K562 (cell line): Measurements from ENCODE around the gene OR10T2. TPM values are rescaled to one million over a fixed set of nuclear protein-coding genes. Genes with fewer than 3 reads are reported as not detected.

Experiments
- HDAC6 ChIP-seq: IDR thresholded peaks from 2 replicates; pipeline ENCODE4 v1.6.1; 2012; ENCODE audit warnings: low read depth, mild to moderate bottlenecking, control low read depth, inconsistent platforms, low read length, moderate library complexity
- NR1H2 ChIP-seq: sonication (generic); formaldehyde crosslinking; IDR thresholded peaks from 2 replicates; pipeline ENCODE4 v1.4.0; 2020; ENCODE audit warnings: mild to moderate bottlenecking, missing genetic modification reagents
- POLR3G ChIP-seq: IDR thresholded peaks from 2 replicates; pipeline ENCODE4 v1.6.1; 2011; ENCODE audit not compliant: insufficient read length, insufficient replicate concordance; ENCODE audit errors: extremely low read depth
- SREBF1 ChIP-seq: fragments of 150-350 bp; IDR thresholded peaks from 2 replicates; pipeline ENCODE4 v1.6.1; 2014; ENCODE audit warnings: antibody characterized with exemption, low read depth, low read length, borderline replicate concordance
- ZEB2 ChIP-seq: fragments of 450-650 bp; IDR thresholded peaks from 2 replicates; pipeline ENCODE4 v1.6.1; 2016
- ZKSCAN1 ChIP-seq: fragments of 150-350 bp; IDR thresholded peaks from 2 replicates; pipeline ENCODE4 v1.6.1; 2016; ENCODE audit warnings: low read depth, low read length
- ZNF23 ChIP-seq: fragments of 250-450 bp; sonication (Bioruptor Pico); IDR thresholded peaks from 2 replicates; pipeline ENCODE4 v1.4.0; 2020; ENCODE audit warnings: mild to moderate bottlenecking
- polyA plus RNA-seq, 8 experiments: library from polyadenylated mRNA; depleted of rRNA in 4 of 8; stranded (reverse) in 5 of 8; unstranded in 3 of 8; fragments of >200 nt; fragmentation: Nextera tagmentation in 2 of 8; fragmentation: Illumina TruSeq in 1 of 8; extraction: Ambion mirVana in 2 of 8; extraction: Trizol in 1 of 8; gene quantifications; 2 replicates each; pipeline versions ENCODE4 v1.2.1 to v1.2.3, GENCODE V29; 2011 to 2014; ENCODE audit warnings: inconsistent platforms in 1 of 8, missing spikeins in 1 of 8
- total RNA-seq, 7 experiments: library from RNA; depleted of rRNA in 6 of 7; stranded (reverse); fragments of >200 nt in 6 of 7; fragmentation: Illumina TruSeq in 2 of 7; extraction: Trizol in 2 of 7; gene quantifications; 2 replicates each; pipeline versions ENCODE4 v1.2.1 to v1.2.3, GENCODE V29; 2011 to 2021; ENCODE audit warnings: low replicate concordance in 1 of 7
- TF ChIP-seq, protein P1 (sequence below): sonication (generic); formaldehyde crosslinking; IDR thresholded peaks from 2 replicates; pipeline ENCODE4 v1.8.1; 2023; ENCODE audit warnings: missing genetic modification reagents, mild to moderate bottlenecking, borderline replicate concordance
- TF ChIP-seq, protein P2 (sequence below): sonication (generic); formaldehyde crosslinking; IDR thresholded peaks from 2 replicates; pipeline ENCODE4 v1.8.0; 2023; ENCODE audit warnings: missing genetic modification reagents, mild to moderate bottlenecking, borderline replicate concordance
- TF ChIP-seq, protein P3 (sequence below), 2 experiments: IDR thresholded peaks; 2 replicates each; pipeline ENCODE4 v1.6.1; 2011; ENCODE audit warnings: borderline replicate concordance in 1 of 2, control low read depth in 1 of 2, low read depth in 1 of 2, low read length in 1 of 2, mild to moderate bottlenecking in 1 of 2, mixed read lengths in 1 of 2, moderate library complexity in 1 of 2; ENCODE audit not compliant: insufficient read depth in 1 of 2, insufficient read length in 1 of 2, poor library complexity in 1 of 2, severe bottlenecking in 1 of 2; ENCODE audit errors: extremely low read depth in 1 of 2
- TF ChIP-seq, protein P4 (sequence below): fragments of 450-650 bp; IDR thresholded peaks from 2 replicates; pipeline ENCODE4 v1.6.1; 2016; ENCODE audit warnings: antibody characterized with exemption

OR10T2 gene
- total and polyA plus RNA-seq, 9 of the 15 experiments (the other 6 are each of a cell fraction or from before 2014, with no cell fraction given): not detected

DNA sequence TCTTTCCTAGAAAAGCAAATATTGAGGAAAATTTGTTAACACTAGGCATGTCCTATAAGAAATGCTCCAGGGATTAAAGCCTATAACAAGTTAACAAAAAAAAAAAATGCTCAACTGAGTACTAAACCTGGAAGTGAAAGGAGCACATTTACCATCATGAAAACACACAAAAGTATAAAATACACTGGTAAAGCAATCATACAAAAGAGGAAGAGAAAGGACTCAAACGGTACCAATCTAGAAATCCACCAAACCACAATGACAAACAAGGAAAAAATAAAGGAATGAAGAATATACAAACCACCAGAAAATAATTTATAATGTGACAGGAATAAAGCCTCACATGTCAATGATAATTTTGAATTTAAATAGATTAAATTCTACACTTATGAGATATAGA, 24.4 kb downstream of the OR10T2 start (continued):
- TF ChIP-seq ZNF23 (no peak), POLR3G (no peak), NR1H2 (no peak), ZKSCAN1 (no peak), ZEB2 (no peak), SREBF1 (no peak), HDAC6 (no peak)
- TF ChIP-seq, protein P1, sequence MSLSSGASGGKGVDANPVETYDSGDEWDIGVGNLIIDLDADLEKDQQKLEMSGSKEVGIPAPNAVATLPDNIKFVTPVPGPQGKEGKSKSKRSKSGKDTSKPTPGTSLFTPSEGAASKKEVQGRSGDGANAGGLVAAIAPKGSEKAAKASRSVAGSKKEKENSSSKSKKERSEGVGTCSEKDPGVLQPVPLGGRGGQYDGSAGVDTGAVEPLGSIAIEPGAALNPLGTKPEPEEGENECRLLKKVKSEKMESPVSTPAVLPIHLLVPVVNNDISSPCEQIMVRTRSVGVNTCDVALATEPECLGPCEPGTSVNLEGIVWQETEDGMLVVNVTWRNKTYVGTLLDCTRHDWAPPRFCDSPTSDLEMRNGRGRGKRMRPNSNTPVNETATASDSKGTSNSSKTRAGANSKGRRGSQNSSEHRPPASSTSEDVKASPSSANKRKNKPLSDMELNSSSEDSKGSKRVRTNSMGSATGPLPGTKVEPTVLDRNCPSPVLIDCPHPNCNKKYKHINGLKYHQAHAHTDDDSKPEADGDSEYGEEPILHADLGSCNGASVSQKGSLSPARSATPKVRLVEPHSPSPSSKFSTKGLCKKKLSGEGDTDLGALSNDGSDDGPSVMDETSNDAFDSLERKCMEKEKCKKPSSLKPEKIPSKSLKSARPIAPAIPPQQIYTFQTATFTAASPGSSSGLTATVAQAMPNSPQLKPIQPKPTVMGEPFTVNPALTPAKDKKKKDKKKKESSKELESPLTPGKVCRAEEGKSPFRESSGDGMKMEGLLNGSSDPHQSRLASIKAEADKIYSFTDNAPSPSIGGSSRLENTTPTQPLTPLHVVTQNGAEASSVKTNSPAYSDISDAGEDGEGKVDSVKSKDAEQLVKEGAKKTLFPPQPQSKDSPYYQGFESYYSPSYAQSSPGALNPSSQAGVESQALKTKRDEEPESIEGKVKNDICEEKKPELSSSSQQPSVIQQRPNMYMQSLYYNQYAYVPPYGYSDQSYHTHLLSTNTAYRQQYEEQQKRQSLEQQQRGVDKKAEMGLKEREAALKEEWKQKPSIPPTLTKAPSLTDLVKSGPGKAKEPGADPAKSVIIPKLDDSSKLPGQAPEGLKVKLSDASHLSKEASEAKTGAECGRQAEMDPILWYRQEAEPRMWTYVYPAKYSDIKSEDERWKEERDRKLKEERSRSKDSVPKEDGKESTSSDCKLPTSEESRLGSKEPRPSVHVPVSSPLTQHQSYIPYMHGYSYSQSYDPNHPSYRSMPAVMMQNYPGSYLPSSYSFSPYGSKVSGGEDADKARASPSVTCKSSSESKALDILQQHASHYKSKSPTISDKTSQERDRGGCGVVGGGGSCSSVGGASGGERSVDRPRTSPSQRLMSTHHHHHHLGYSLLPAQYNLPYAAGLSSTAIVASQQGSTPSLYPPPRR (CRISPR knock-in tag): no peak
- TF ChIP-seq, protein P2, sequence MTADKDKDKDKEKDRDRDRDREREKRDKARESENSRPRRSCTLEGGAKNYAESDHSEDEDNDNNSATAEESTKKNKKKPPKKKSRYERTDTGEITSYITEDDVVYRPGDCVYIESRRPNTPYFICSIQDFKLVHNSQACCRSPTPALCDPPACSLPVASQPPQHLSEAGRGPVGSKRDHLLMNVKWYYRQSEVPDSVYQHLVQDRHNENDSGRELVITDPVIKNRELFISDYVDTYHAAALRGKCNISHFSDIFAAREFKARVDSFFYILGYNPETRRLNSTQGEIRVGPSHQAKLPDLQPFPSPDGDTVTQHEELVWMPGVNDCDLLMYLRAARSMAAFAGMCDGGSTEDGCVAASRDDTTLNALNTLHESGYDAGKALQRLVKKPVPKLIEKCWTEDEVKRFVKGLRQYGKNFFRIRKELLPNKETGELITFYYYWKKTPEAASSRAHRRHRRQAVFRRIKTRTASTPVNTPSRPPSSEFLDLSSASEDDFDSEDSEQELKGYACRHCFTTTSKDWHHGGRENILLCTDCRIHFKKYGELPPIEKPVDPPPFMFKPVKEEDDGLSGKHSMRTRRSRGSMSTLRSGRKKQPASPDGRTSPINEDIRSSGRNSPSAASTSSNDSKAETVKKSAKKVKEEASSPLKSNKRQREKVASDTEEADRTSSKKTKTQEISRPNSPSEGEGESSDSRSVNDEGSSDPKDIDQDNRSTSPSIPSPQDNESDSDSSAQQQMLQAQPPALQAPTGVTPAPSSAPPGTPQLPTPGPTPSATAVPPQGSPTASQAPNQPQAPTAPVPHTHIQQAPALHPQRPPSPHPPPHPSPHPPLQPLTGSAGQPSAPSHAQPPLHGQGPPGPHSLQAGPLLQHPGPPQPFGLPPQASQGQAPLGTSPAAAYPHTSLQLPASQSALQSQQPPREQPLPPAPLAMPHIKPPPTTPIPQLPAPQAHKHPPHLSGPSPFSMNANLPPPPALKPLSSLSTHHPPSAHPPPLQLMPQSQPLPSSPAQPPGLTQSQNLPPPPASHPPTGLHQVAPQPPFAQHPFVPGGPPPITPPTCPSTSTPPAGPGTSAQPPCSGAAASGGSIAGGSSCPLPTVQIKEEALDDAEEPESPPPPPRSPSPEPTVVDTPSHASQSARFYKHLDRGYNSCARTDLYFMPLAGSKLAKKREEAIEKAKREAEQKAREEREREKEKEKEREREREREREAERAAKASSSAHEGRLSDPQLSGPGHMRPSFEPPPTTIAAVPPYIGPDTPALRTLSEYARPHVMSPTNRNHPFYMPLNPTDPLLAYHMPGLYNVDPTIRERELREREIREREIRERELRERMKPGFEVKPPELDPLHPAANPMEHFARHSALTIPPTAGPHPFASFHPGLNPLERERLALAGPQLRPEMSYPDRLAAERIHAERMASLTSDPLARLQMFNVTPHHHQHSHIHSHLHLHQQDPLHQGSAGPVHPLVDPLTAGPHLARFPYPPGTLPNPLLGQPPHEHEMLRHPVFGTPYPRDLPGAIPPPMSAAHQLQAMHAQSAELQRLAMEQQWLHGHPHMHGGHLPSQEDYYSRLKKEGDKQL (CRISPR knock-in tag): no peak
- TF ChIP-seq, protein P3, sequence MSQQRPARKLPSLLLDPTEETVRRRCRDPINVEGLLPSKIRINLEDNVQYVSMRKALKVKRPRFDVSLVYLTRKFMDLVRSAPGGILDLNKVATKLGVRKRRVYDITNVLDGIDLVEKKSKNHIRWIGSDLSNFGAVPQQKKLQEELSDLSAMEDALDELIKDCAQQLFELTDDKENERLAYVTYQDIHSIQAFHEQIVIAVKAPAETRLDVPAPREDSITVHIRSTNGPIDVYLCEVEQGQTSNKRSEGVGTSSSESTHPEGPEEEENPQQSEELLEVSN (IDR thresholded peaks at IDR 0.05; ENCODE audit: borderline replicate concordance in 1 of 2, extremely low read depth in 1 of 2, insufficient read depth in 1 of 2, insufficient read length in 1 of 2, low read depth in 1 of 2, low read length in 1 of 2, poor library complexity in 1 of 2, severe bottlenecking in 1 of 2): no peak
- TF ChIP-seq, protein P4, sequence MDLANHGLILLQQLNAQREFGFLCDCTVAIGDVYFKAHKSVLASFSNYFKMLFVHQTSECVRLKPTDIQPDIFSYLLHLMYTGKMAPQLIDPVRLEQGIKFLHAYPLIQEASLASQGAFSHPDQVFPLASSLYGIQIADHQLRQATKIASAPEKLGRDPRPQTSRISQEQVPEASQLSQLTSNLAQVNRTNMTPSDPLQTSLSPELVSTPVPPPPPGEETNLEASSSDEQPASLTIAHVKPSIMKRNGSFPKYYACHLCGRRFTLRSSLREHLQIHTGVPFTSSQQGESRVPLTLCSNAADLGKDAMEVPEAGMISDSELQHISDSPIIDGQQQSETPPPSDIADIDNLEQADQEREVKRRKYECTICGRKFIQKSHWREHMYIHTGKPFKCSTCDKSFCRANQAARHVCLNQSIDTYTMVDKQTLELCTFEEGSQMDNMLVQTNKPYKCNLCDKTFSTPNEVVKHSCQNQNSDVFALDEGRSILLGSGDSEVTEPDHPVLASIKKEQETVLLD: no peak
